Caco-2 (cell line): Measurements from ENCODE around the gene ITGB2. TPM values are rescaled to one million over a fixed set of nuclear protein-coding genes. Genes with fewer than 3 reads are reported as not detected.

ENCODE experiments used
- BruUV-seq: library from RNA; stranded (reverse); fragments of 400-500 nt; replicated peaks from 2 replicates; lab custom pipeline; 2021; lab: Mats Ljungman, UMichigan
- CTCF ChIA-PET: fragments of 300-600 bp; sonication (Branson Sonifier 250); formaldehyde crosslinking; loops from one replicate; lab custom pipeline; 2022; ENCODE audit warnings: antibody characterized with exemption; lab: Charles Lee
- POLR2A ChIA-PET: fragments of 300-600 bp; sonication (Branson Sonifier 250); formaldehyde crosslinking; loops from one replicate; lab custom pipeline; 2022; ENCODE audit warnings: antibody characterized with exemption; lab: Charles Lee
- DNase-seq, 2 experiments: peaks; one replicate each; pipeline versions ENCODE4 v3.0.0 to v3.0.0-alpha.2; 2020 to 2022
- H3K27me3 ChIP-seq: replicated peaks from 2 replicates; pipeline ENCODE4 v1.6.0; 2011; ENCODE audit warnings: low read length; ENCODE audit not compliant: control insufficient read depth, insufficient read depth
- H3K36me3 ChIP-seq: 2 replicates; pipeline ENCODE4 v1.5.1; 2011; ENCODE audit warnings: low read length; ENCODE audit not compliant: control insufficient read depth, insufficient read depth
- H3K4me1 ChIP-seq: fragments of 250-450 bp; sonication (Bioruptor Pico); 2 replicates; pipeline ENCODE4 v1.5.1; 2020; ENCODE audit warnings: mild to moderate bottlenecking
- H3K4me3 ChIP-seq: 2 replicates; pipeline ENCODE4 v1.5.1; 2011; ENCODE audit warnings: low read depth, mild to moderate bottlenecking, control low read depth, low read length
- H3K9me3 ChIP-seq: fragments of 250-450 bp; sonication (Bioruptor Pico); 2 replicates; pipeline ENCODE4 v1.5.1; 2020; ENCODE audit warnings: mild to moderate bottlenecking, moderate library complexity
- H3K27ac Mint-ChIP-seq: one replicate; pipeline ENCODE4 v1.8.0; 2022; ENCODE audit warnings: mixed read lengths; ENCODE audit not compliant: unreplicated experiment
- H3K27me3 Mint-ChIP-seq: one replicate; pipeline ENCODE4 v1.8.0; 2022; ENCODE audit warnings: mixed read lengths; ENCODE audit not compliant: insufficient read depth, unreplicated experiment
- H3K36me3 Mint-ChIP-seq: one replicate; pipeline ENCODE4 v1.8.0; 2022; ENCODE audit warnings: mild to moderate bottlenecking, mixed read lengths; ENCODE audit not compliant: insufficient read depth, unreplicated experiment
- H3K4me1 Mint-ChIP-seq: one replicate; pipeline ENCODE4 v1.8.0; 2022; ENCODE audit warnings: low read depth, mixed read lengths; ENCODE audit not compliant: unreplicated experiment
- H3K4me3 Mint-ChIP-seq: one replicate; pipeline ENCODE4 v1.8.0; 2022; ENCODE audit warnings: mild to moderate bottlenecking, moderate library complexity, mixed read lengths; ENCODE audit not compliant: unreplicated experiment
- H3K9me3 Mint-ChIP-seq: one replicate; pipeline ENCODE4 v1.8.0; 2022; ENCODE audit warnings: mixed read lengths; ENCODE audit not compliant: unreplicated experiment
- CTCF ChIP-seq, 2 experiments: fragments of 200-600 bp in 1 of 2; IDR thresholded peaks; 1 replicate in 1 of 2; 2 replicates in 1 of 2; pipeline versions ENCODE4 v1.5.1 to v1.8.0; 2011 to 2022; ENCODE audit warnings: antibody characterized with exemption in 1 of 2, control low read depth in 1 of 2, inconsistent platforms in 1 of 2, low read depth in 1 of 2, low read length in 1 of 2, mild to moderate bottlenecking in 1 of 2, moderate library complexity in 1 of 2; ENCODE audit not compliant: insufficient read depth in 1 of 2, severe bottlenecking in 1 of 2, unreplicated experiment in 1 of 2
- intact Hi-C: fragments of 100-400 bp; cut with micrococcal nuclease; formaldehyde crosslinking; loops from one replicate; pipeline ENCODE4 v1.10.0; 2022; ENCODE audit not compliant: unreplicated experiment
- total RNA-seq: library from RNA; stranded (reverse); gene quantifications from 2 replicates; pipeline ENCODE4 v1.2.3, GENCODE V29; 2022

Gene ITGB2
- total RNA-seq, 1 experiment from 2014 or later, result 0.48 TPM

DNA sequence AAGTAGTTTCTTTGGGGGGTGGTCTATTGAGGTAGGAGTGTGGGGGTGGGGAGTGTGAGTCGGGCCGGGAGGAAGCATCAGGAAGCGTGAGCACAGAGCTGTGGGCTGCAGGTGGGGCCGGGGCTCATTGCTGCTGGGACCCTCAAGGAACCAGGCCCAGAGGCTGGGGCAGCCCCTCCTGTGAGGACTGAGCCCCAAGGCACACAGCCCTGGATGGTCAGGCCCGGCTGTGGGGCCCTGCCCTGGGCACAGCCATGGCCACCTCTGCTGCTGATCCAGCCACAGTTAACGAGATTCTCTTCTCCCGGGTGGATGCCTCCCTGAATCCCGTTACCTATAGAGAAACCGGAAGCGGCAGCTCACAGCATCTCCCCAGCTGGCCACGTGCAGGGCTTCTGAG is 79.9 kb downstream of the ITGB2 start:
- no peak for TF ChIP-seq CTCF (IDR thresholded peaks at IDR 0.05; ENCODE audit: insufficient read depth in 1 of 2, low read depth in 1 of 2, low read length in 1 of 2, severe bottlenecking in 1 of 2, unreplicated experiment in 1 of 2)
- CTCF ChIA-PET, result no interaction called here
- Mint-ChIP-seq H3K27ac (no peak overlapping the region), H3K27me3 (no peaks in the 10 kb centered on the region), H3K4me1 (peaks cover 6% of the 10 kb centered on the region), H3K36me3 (peaks cover 18% of the 10 kb centered on the region), H3K4me3 (no peak overlapping the region), H3K9me3 (no peaks in the 10 kb centered on the region)
- no TSS peak for BruUV-seq
- DNase-seq, result peak in 1 of 2 experiments; percentile 16
- no peaks in the 10 kb centered on the region for H3K9me3 ChIP-seq
- no peak overlapping the region for H3K4me3 ChIP-seq
- intact Hi-C loops, result no loop called here
- peaks cover 18% of the 10 kb centered on the region for H3K4me1 ChIP-seq
- POLR2A ChIA-PET, result no interaction called here
- H3K36me3 ChIP-seq, result no peaks in the 10 kb centered on the region
- no peaks in the 10 kb centered on the region for H3K27me3 ChIP-seq

DNA sequence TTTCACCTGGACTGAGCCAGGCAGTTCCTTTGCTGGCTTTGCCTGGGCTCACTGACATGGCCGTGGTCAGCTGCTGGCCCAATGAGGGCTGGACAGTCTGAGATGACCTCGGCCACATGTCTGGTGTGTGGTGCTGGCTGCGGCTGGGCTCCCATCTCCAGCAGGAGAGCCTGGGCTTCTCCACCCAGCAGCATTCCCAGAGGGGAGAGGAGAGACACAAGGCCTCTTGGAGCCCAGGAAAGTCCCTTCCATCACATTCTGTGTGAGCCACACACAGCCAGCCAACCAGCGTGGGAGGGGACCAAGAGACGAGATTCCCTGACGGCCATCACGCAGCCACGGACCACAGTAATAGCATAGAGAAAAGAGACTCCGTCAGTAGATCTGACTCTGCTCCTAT is 81.7 kb downstream of the ITGB2 start:
- Histone ChIP-seq H3K27me3 (no peaks in the 10 kb centered on the region), H3K4me1 (peaks cover 10% of the 10 kb centered on the region), H3K4me3 (no peak overlapping the region), H3K36me3 (no peaks in the 10 kb centered on the region), H3K9me3 (no peaks in the 10 kb centered on the region)
- Mint-ChIP-seq H3K27ac (no peak overlapping the region), H3K4me1 (no peaks in the 10 kb centered on the region), H3K9me3 (no peaks in the 10 kb centered on the region), H3K27me3 (no peaks in the 10 kb centered on the region), H3K4me3 (no peak overlapping the region), H3K36me3 (peaks cover 8% of the 10 kb centered on the region)
- BruUV-seq, result no TSS peak
- no peak for TF ChIP-seq CTCF (IDR thresholded peaks at IDR 0.05; ENCODE audit: insufficient read depth in 1 of 2, low read depth in 1 of 2, low read length in 1 of 2, severe bottlenecking in 1 of 2, unreplicated experiment in 1 of 2)
- DNase-seq, result no peak
- CTCF ChIA-PET, result no interaction called here
- POLR2A ChIA-PET, result no interaction called here
- intact Hi-C loops, result loop anchor here (5.0 kb wide), 1 partner anchor 33 kb away; the partner anchor contains the start of gene PTTG1IP

DNA sequence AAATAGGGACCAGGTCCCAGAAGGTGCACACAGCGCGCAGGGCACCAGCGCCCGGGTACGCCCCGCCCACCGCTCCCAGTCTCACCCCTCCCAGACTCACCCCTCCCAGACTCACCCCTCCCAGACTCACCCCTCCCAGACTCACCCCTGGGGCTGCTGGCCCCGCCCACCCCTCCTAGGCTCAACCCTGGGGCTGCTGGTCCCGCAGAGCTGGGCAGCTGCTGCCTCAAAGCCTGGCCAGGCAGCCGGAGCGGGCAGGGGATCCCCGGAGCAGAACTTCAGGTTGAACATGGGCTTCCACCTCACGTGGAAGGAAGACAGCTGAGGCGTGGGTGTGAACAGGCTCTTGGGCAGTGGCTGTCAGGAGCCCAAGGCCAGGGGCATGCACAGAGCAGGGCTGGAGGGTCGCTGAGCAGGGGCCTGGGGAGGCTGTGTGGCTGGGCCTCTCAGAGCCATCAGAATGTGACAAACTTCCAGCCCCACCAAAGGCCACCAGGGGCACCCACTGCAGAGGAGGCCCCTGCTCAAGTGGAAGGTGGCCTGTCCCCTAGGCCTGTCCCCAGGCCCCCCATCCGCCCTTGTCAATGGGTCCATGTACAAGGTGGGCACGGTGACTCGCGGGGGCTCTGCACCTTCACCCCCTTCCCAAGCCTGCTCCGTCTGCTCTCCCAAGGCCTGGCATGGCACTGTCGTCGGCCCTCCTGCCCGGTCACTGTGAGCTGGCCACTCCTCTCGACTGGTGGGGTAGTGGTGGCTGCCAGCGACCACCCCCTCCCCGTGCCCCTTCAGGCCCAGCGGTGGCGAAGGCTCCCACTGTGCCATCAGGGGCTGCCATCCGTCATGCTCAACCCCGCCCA is 82.4 kb downstream of the ITGB2 start:
- Mint-ChIP-seq H3K27me3 (no peaks in the 10 kb centered on the region), H3K27ac (no peak overlapping the region), H3K4me3 (no peak overlapping the region), H3K9me3 (no peaks in the 10 kb centered on the region), H3K4me1 (no peaks in the 10 kb centered on the region), H3K36me3 (peaks cover 4% of the 10 kb centered on the region)
- H3K9me3 ChIP-seq, result no peaks in the 10 kb centered on the region
- DNase-seq, result no peak
- POLR2A ChIA-PET, result no interaction called here
- no peaks in the 10 kb centered on the region for H3K27me3 ChIP-seq
- no peak for TF ChIP-seq CTCF (IDR thresholded peaks at IDR 0.05; ENCODE audit: insufficient read depth in 1 of 2, low read depth in 1 of 2, low read length in 1 of 2, severe bottlenecking in 1 of 2, unreplicated experiment in 1 of 2)
- no peak overlapping the region for H3K4me3 ChIP-seq
- no peaks in the 10 kb centered on the region for H3K36me3 ChIP-seq
- CTCF ChIA-PET, result interaction anchor here (0.7 kb wide), 1 partner anchor 37 kb away, joined by 3 read pairs; no protein-coding TSS in a partner anchor
- H3K4me1 ChIP-seq, result peaks cover 10% of the 10 kb centered on the region
- no TSS peak for BruUV-seq
- intact Hi-C loops, result loop anchor here (5.0 kb wide), 1 partner anchor 34 kb away; the partner anchor contains the start of gene PTTG1IP
